A673 (cell line): Measurements from ENCODE around the gene ETV6. TPM values are rescaled to one million over a fixed set of nuclear protein-coding genes. Genes with fewer than 3 reads are reported as not detected.

Experiments used
- BruUV-seq: library from RNA; stranded (reverse); fragments of 400-500 nt; replicated peaks from 2 replicates; lab custom pipeline; 2021; lab: Mats Ljungman, UMichigan
- CTCF ChIA-PET: fragments of 300-600 bp; sonication (Branson Sonifier 250); formaldehyde crosslinking; loops from one replicate; lab custom pipeline; 2022; ENCODE audit warnings: antibody characterized with exemption; lab: Charles Lee
- POLR2A ChIA-PET: fragments of 300-600 bp; sonication (Branson Sonifier 250); formaldehyde crosslinking; loops from one replicate; lab custom pipeline; 2022; ENCODE audit warnings: antibody characterized with exemption; ENCODE audit not compliant: low non-redundant PET; lab: Charles Lee
- DNase-seq: peaks from one replicate; pipeline ENCODE4 v3.0.0-alpha.2; 2015; ENCODE audit warnings: low spot score
- H3K27ac ChIP-seq: fragments of 200-600 bp; sonication (generic); 2 replicates; pipeline ENCODE4 v1.5.1; 2016; ENCODE audit warnings: mixed run types, low read depth, mild to moderate bottlenecking, mixed read lengths, antibody characterized with exemption, low read length; ENCODE audit not compliant: poor library complexity, severe bottlenecking
- H3K27me3 ChIP-seq: fragments of 200-600 bp; sonication (generic); replicated peaks from 2 replicates; pipeline ENCODE4 v1.6.1; 2017; ENCODE audit warnings: mixed run types, low read depth, mild to moderate bottlenecking, mixed read lengths, antibody characterized with exemption, low read length; ENCODE audit not compliant: insufficient read depth, poor library complexity
- H3K36me3 ChIP-seq: fragments of 200-600 bp; sonication (generic); 2 replicates; pipeline ENCODE4 v1.6.1; 2016; ENCODE audit warnings: mixed run types, mild to moderate bottlenecking, mixed read lengths, antibody characterized with exemption, low read length; ENCODE audit not compliant: insufficient read depth, poor library complexity, severe bottlenecking
- H3K4me1 ChIP-seq: fragments of 200-600 bp; sonication (generic); 2 replicates; pipeline ENCODE4 v1.6.1; 2017; ENCODE audit warnings: mixed run types, mild to moderate bottlenecking, mixed read lengths, antibody characterized with exemption, low read length; ENCODE audit not compliant: insufficient read depth, poor library complexity, severe bottlenecking
- H3K4me3 ChIP-seq: fragments of 200-600 bp; sonication (generic); 2 replicates; pipeline ENCODE4 v1.5.1; 2016; ENCODE audit warnings: low read depth, mixed run types, mild to moderate bottlenecking, mixed read lengths, low read length; ENCODE audit not compliant: poor library complexity, severe bottlenecking
- H3K9me3 ChIP-seq: fragments of 200-600 bp; sonication (generic); 2 replicates; pipeline ENCODE4 v1.6.1; 2016; ENCODE audit warnings: mixed run types, low read depth, mild to moderate bottlenecking, mixed read lengths, antibody characterized with exemption, low read length; ENCODE audit not compliant: poor library complexity, severe bottlenecking
- CTCF ChIP-seq: fragments of 300-800, 200-600 bp; sonication (generic); conservative IDR thresholded peaks from 2 replicates; pipeline ENCODE4 v1.5.1; 2017; ENCODE audit warnings: low read depth, mild to moderate bottlenecking, antibody characterized with exemption, low read length, moderate library complexity, mixed read lengths
- EZH2 ChIP-seq: fragments of 200-600 bp; sonication (generic); IDR thresholded peaks from 2 replicates; pipeline ENCODE4 v1.6.1; 2017; ENCODE audit warnings: borderline replicate concordance, low read depth, mild to moderate bottlenecking, mixed read lengths, antibody characterized with exemption, low read length; ENCODE audit not compliant: poor library complexity, severe bottlenecking
- intact Hi-C: fragments of 100-400 bp; cut with micrococcal nuclease; formaldehyde crosslinking; loops from one replicate; pipeline ENCODE4 v1.10.0; 2022; ENCODE audit not compliant: unreplicated experiment
- total RNA-seq: library from RNA; stranded (reverse); gene quantifications from 2 replicates; pipeline ENCODE4 v1.2.3, GENCODE V29; 2021

The ETV6 gene
- total RNA-seq, 1 experiment from 2014 or later = 32.4 TPM

GRCh38 chr12:11896417-11896929, 247.0 kb downstream of the ETV6 start:
- H3K27me3 ChIP-seq = no peaks in the 10 kb centered on the region
- no peak for DNase-seq
- H3K9me3 ChIP-seq = no peaks in the 10 kb centered on the region
- POLR2A ChIA-PET = no interaction called here
- intact Hi-C loops = no loop called here
- no TSS peak for BruUV-seq
- H3K36me3 ChIP-seq = peaks cover 4% of the 10 kb centered on the region
- CTCF ChIA-PET = no interaction called here
- H3K27ac ChIP-seq = no peak overlapping the region
- TF ChIP-seq EZH2 (no peak), CTCF (no peak)
- no peaks in the 10 kb centered on the region for H3K4me1 ChIP-seq
- no peak overlapping the region for H3K4me3 ChIP-seq

- no peaks in the 10 kb centered on the region for H3K9me3 ChIP-seq
- DNase-seq = no peak
- CTCF ChIA-PET = no interaction called here
- TF ChIP-seq EZH2 = no peak
- no peak for TF ChIP-seq CTCF
- BruUV-seq = no TSS peak
- intact Hi-C loops = no loop called here
- H3K4me1 ChIP-seq = no peaks in the 10 kb centered on the region
- no peaks in the 10 kb centered on the region for H3K27me3 ChIP-seq
- no peak overlapping the region for H3K27ac ChIP-seq
- POLR2A ChIA-PET = no interaction called here
- no peak overlapping the region for H3K4me3 ChIP-seq
- H3K36me3 ChIP-seq = no peaks in the 10 kb centered on the region
Observed at GRCh38 chr12:11897923-11898322, 248.4 kb downstream of the ETV6 start.

GRCh38 chr12:11901701-11902524, 252.4 kb downstream of the ETV6 start:
- no peaks in the 10 kb centered on the region for H3K27me3 ChIP-seq
- no peaks in the 10 kb centered on the region for H3K4me1 ChIP-seq
- no peak for TF ChIP-seq CTCF
- no peak for TF ChIP-seq EZH2
- H3K4me3 ChIP-seq = no peak overlapping the region
- no peaks in the 10 kb centered on the region for H3K36me3 ChIP-seq
- no TSS peak for BruUV-seq
- no peak for DNase-seq
- H3K27ac ChIP-seq = no peak overlapping the region
- ChIA-PET CTCF (no interaction called here), POLR2A (no interaction called here)
- H3K9me3 ChIP-seq = no peaks in the 10 kb centered on the region
- intact Hi-C loops = no loop called here
